ENCODE results near the gene GALNT10.

Gene GALNT10

DNA sequence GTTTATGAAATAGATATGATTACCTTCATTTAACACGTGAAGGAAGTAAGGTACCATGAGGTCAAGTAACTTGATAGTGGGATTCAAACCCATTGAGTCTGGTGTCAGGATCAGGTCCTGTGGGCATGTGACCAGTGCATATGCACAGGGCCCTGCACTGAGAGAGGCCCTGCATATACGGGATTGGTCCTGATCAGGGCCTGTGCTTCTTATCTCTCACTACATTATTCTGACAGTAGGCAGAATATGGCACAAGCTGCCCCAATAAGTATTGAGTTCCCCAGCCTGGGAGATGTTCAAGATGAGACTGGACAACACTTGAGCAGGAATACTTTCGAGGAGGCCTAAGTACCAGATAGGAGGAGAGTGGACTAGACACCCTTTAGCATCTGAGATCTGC lies 44.0 kb downstream of the GALNT10 start:
- no peak for DNase-seq (ENCODE audit: low read depth in 2 of 2)

- no peak for DNase-seq (ENCODE audit: low read depth in 2 of 2)
Observed at GRCh38 chr5:154236011-154236410, 45.5 kb downstream of the GALNT10 start.

DNA sequence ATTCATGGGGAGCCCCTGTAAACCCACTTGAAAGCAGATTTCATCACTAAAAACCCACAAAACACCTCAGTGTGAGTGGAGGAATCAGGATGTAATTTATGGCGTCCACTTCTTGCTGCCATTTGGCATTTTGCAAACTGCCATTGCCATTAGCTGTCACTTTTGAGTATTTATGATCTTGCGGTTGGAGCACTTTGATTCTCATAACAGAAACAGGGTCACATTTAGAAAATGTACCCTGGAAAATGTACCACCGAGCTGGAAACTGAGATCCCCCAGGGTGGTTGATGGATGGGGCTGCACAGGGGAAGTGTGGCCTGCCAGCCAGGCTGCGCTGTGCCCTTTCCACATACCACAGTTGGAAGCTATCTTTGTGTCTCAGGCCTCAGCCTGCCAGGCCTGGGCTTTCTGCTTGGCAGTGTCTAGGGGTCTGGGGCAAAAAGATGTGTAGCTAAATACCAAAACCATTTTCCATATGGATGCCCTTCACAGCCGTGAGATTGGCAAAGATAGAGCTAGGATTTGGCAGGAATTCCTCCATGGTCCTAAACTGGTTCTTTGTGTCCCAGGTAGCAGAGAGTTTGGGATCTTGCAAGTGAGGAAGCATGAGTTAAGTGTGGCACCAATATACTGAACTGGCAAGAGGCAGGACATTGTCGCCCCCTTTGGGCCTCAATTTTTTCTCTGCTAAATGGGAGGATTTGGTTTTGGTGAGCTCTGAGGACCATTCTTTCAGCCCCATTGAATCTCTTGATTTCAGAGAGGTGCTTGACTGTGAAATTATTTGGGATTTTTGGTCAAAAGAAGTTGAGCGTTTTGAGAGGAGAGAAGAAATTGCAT lies 46.2 kb downstream of the GALNT10 start:
- no peak for DNase-seq (ENCODE audit: low read depth in 2 of 2)

- DNase-seq (ENCODE audit: low read depth in 2 of 2): no peak
Observed at GRCh38 chr5:154237376-154237743, 46.8 kb downstream of the GALNT10 start.

GRCh38 chr5:154237946-154238345 lies 47.4 kb downstream of the GALNT10 start:
- DNase-seq (ENCODE audit: low read depth in 2 of 2): no peak

DNA sequence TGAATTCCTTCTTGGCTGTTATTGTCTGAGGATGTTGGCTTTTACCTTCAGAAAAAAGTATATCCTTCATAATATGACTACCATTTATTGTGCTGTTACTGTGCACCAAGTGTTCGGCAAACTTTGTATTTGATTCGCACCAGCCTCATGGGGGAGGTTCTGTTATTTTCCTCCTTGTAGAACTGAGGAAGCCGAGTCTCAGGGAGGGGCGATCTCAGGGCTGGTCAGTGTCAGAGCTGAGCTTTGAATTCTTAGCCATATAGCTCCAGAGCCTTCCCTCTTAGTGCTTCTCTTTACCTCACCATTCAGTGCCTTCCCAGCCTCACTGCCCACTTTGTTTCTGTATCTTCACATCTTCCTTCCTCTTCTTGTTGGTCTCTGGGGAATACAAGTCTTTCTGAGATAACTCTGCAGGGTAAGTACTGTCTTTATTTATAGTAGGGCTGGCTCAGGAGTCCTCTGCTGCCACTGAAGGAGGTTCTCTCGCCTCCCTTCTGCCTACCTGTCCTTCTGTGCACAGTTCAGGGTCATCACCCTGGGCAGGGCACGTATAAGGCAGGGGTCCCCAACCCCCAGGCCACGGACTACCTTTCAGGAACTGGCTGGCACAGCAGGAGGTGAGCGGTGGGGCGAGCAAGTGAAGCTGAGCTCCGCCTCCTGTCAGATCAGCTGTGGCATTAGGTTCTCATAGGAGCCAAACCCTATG lies 48.4 kb downstream of the GALNT10 start:
- no peak for DNase-seq (ENCODE audit: low read depth in 2 of 2)

DNA sequence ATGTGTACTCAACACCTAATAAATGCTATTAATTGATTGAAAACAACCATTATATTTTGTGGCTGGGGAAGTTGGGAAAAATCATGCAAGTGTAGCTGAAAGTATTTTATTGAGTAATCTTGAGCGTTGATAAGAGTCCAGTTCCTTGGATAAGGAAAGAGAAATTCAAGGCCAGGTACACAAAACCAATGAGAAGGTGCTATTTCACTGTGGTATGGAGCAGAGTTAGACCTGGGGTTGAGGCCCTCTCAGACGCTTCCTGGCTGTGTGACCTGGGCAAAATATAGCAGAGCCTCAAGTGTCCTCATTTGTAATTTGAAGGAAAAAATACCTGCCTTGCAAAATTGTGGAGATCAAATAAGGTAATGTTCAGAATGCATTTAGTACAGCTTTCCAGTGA lies 50.1 kb downstream of the GALNT10 start:
- DNase-seq (ENCODE audit: low read depth in 2 of 2): no peak

DNA sequence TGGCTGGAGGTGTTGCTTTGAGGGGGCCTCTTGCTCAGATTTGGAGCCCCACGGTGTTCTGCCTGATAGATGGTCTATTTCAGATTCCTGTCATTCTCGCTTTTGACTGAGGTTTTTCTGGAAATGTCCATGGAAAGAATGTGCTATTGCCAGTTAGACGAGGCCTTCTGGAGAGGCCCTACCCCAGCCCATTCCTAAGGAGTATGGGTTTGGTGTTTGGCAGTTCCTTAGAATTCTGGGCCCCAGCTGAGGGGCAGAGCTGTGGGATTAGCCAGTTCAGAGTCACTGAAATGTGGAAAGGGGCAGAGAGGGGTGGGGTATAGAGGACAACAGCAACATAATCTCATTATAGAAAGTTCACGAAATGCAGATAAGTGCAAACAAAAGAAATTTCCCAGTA lies 50.5 kb downstream of the GALNT10 start:
- no peak for DNase-seq (ENCODE audit: low read depth in 2 of 2)

DNA sequence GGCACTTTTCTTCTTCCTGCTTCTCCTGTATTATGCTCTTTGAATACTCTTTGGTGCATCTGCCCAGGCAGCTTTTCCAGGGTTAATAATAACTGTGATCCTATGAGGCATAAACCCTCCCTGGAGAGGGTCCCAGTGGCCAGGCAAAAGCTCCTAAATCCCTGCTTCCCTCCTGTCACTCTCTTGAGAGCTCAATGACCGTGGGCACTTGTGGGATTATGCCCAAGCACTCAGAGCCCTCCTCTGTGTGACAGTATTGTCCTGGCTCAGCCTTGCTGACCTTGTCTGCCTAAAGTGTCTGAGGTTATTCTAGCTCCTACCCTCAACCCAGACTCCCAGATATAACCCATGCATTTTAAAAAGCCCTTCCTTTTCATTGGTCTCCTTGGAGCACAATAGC lies 51.9 kb downstream of the GALNT10 start:
- DNase-seq (ENCODE audit: low read depth in 2 of 2): no peak

- DNase-seq (ENCODE audit: low read depth in 2 of 2): no peak
Observed at GRCh38 chr5:154242964-154243376, 52.4 kb downstream of the GALNT10 start.

- DNase-seq (ENCODE audit: low read depth in 2 of 2): no peak
Observed at GRCh38 chr5:154243736-154244135, 53.2 kb downstream of the GALNT10 start.

- no peak for DNase-seq (ENCODE audit: low read depth in 2 of 2)
Observed at GRCh38 chr5:154244476-154244875, 53.9 kb downstream of the GALNT10 start.

- DNase-seq (ENCODE audit: low read depth in 2 of 2): no peak
Observed at GRCh38 chr5:154248691-154249090, 58.2 kb downstream of the GALNT10 start.

- no peak for DNase-seq (ENCODE audit: low read depth in 2 of 2)
Observed at GRCh38 chr5:154249826-154250225, 59.3 kb downstream of the GALNT10 start.

- DNase-seq (ENCODE audit: low read depth in 2 of 2): no peak
Observed at GRCh38 chr5:154251529-154251928, 61.0 kb downstream of the GALNT10 start.

- DNase-seq (ENCODE audit: low read depth in 2 of 2): no peak
Observed at GRCh38 chr5:154253807-154254206, 63.3 kb downstream of the GALNT10 start.

DNA sequence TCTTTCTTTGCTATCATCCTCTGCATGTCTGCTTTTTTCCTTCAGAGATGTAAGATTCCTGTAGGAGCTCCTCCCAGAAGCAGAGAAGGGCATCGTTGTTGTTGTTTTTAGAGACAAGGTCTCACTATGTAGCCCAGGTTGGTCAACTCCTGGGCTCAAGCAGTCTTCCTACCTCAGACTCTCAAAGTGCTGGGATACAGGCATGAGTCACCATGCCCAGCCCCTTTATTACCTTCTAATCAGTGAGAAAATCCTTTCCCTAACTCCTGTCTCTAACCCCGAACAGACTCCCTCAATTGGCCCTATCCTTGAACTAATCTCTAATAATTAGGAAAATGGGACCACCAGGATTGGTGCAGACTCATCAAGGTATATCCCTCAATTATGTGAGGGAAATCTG lies 64.4 kb downstream of the GALNT10 start:
- no peak for DNase-seq (ENCODE audit: low read depth in 2 of 2)

DNA sequence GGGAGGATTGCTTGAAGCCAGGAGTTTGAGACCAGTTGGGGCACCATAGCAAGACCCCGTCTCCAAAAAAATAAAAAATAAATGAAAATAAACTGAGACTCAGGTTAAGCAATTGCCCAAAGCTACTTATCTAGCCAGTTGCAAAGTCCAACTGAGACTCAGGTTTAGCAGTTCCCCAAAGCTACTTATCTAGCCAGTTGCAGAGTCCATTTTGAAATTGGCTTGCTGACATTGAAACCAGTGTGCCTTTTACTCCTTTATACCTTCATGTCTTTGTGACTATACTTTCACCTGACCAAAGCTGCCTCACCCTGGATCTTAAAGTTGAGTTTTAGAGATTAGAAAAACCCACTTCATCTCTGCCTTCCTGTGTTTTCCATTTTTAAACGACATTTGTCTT lies 66.5 kb downstream of the GALNT10 start:
- DNase-seq (ENCODE audit: low read depth in 2 of 2): no peak

- no peak for DNase-seq (ENCODE audit: low read depth in 2 of 2)
Observed at GRCh38 chr5:154258531-154259217, 68.1 kb downstream of the GALNT10 start.

- no peak for DNase-seq (ENCODE audit: low read depth in 2 of 2)
Observed at GRCh38 chr5:154260224-154260927, 69.8 kb downstream of the GALNT10 start.

GRCh38 chr5:154262342-154262741 lies 71.8 kb downstream of the GALNT10 start:
- no peak for DNase-seq (ENCODE audit: low read depth in 2 of 2)

- DNase-seq (ENCODE audit: low read depth in 2 of 2): no peak
Observed at GRCh38 chr5:154264549-154265196, 74.1 kb downstream of the GALNT10 start.

Measured in stimulated activated CD8-positive, alpha-beta memory T cell treated with anti-CD3 and anti-CD28 coated beads, Interleukin-2, amount 100 ng/mL, for 1 hour (primary cell).